ENCODE data around the gene CANT1.

DNA sequence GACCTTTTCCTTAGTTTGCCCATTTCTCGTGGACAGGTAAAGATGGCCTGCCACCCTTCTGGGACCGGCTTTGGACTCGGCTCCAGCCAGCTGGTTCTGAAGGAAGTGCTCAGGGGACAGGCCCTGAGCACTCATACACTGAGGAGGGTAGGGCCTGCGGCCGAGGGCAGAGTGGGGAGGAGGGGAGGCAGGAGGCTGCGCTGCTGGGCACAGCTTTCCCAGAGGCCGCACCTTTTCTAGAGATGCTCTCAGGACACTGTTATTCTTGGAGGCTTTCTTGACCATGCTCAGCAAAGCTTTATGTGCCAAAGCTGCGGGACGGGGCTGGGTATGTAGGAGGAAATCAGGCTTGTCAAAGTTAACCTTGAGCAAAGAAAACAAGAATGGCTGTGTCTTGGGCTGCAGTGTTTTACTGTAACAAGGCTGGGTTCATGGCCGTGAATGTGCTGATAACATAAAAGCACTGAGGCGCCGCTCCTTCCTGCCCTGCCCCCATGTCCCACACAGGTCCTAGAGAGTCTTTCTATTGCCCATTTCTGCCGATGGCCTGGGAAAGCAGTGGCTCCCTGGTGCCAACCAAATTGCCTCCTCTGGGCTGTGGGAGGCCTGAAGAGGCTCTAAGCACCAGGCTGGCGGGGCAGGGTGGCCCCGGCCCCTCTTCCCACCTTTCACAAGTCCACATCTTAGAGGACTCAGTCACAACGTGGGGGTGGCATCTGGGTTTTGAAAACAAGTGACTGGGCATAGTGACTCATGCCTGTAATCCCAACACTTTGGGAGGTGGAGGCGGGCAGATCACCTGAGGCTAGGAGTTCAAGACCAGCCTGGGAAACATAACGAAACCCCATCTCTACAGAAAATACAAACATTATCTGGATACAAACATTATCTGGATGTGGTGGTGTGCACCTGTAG lies 62.1 kb downstream of the CANT1 start:
- TF ChIP-seq CTCF (conservative IDR thresholded peaks at IDR 0.05 in 1 of 2, IDR thresholded peaks at IDR 0.05 in 1 of 2; ENCODE audit: low read depth in 1 of 2, low read length in 2 of 2) (no peak), EZH2 (IDR thresholded peaks at IDR 0.05; ENCODE audit: low read length, missing control alignments) (no peak)
